Osteoblast (primary cell): ENCODE results near the gene TNRC18. TPM values are rescaled to one million over a fixed set of nuclear protein-coding genes. Genes with fewer than 3 reads are reported as not detected.
"Not testable (repeated sequence)": the region's sequence is repeated elsewhere in the genome, so short reads cannot be mapped to it uniquely, and the experiment has no call there.

Experiments used
- DNase-seq: peaks from one replicate; pipeline ENCODE4 v3.0.0; 2011; ENCODE audit warnings: low spot score, mixed read lengths; ENCODE audit not compliant: insufficient read length; ENCODE audit errors: missing footprints
- H2AFZ ChIP-seq: 2 replicates; pipeline ENCODE4 v1.6.0; 2011; ENCODE audit warnings: mild to moderate bottlenecking, low read length
- H3K27ac ChIP-seq: 2 replicates; pipeline ENCODE4 v1.5.1; 2011; ENCODE audit warnings: mild to moderate bottlenecking, low read depth, low read length, moderate library complexity
- H3K27me3 ChIP-seq: 2 replicates; pipeline ENCODE4 v1.6.0; 2012; ENCODE audit warnings: mild to moderate bottlenecking, control low read depth, inconsistent platforms, low read length, moderate library complexity; ENCODE audit not compliant: insufficient read depth
- H3K36me3 ChIP-seq: 2 replicates; pipeline ENCODE4 v1.5.1; 2011; ENCODE audit warnings: mild to moderate bottlenecking, low read length, control low read depth, moderate library complexity; ENCODE audit not compliant: insufficient read depth
- H3K4me1 ChIP-seq: 2 replicates; pipeline ENCODE4 v1.5.1; 2011; ENCODE audit warnings: mild to moderate bottlenecking, low read length, control low read depth, moderate library complexity; ENCODE audit not compliant: insufficient read depth
- H3K4me2 ChIP-seq: 2 replicates; pipeline ENCODE4 v1.6.0; 2011; ENCODE audit warnings: mild to moderate bottlenecking, low read length; ENCODE audit not compliant: insufficient read depth
- H3K4me3 ChIP-seq: fragments of 200-600 bp; sonication (generic); 3 replicates; pipeline ENCODE4 v1.5.1; 2012; ENCODE audit warnings: mild to moderate bottlenecking, low read length, inconsistent platforms; ENCODE audit not compliant: insufficient read depth
- H3K79me2 ChIP-seq: 2 replicates; pipeline ENCODE4 v1.6.0; 2012; ENCODE audit warnings: mild to moderate bottlenecking, low read length, control low read depth, inconsistent platforms; ENCODE audit not compliant: insufficient read depth
- H3K9me3 ChIP-seq: 2 replicates; pipeline ENCODE4 v1.5.1; 2011; ENCODE audit warnings: low read depth, low read length, control low read depth
- H4K20me1 ChIP-seq: 2 replicates; pipeline ENCODE4 v1.6.0; 2012; ENCODE audit warnings: mild to moderate bottlenecking, low read length, control low read depth; ENCODE audit not compliant: insufficient read depth
- CTCF ChIP-seq: IDR thresholded peaks from 2 replicates; pipeline ENCODE4 v1.5.1; 2011; ENCODE audit warnings: mild to moderate bottlenecking, low read depth, low read length, moderate library complexity; ENCODE audit errors: extremely low read depth
- total RNA-seq: library from RNA; depleted of rRNA; stranded (reverse); fragments of >200 nt; gene quantifications from 2 replicates; pipeline ENCODE4 v1.2.3, GENCODE V29; 2012

TNRC18 gene
- total RNA-seq, 1 donor, result 83.6 TPM

- Histone ChIP-seq H2AFZ (no peak overlapping the region), H3K79me2 (no peaks in the 10 kb centered on the region), H3K27me3 (no peaks in the 10 kb centered on the region), H3K4me2 (no peak overlapping the region), H3K4me1 (no peaks in the 10 kb centered on the region), H3K27ac (no peak overlapping the region), H3K9me3 (peaks cover 2% of the 10 kb centered on the region), H3K4me3 (no peak overlapping the region), H3K36me3 (no peaks in the 10 kb centered on the region), H4K20me1 (no peaks in the 10 kb centered on the region)
- TF ChIP-seq CTCF, result no peak
- peak; percentile 82 for DNase-seq
These were observed 129.3 kb downstream of the TNRC18 start for GRCh38 chr7:5294169-5294987.

GRCh38 chr7:5291711-5292335, 131.8 kb downstream of the TNRC18 start:
- H3K27ac ChIP-seq, H3K36me3 ChIP-seq, H3K9me3 ChIP-seq, H2AFZ ChIP-seq, H4K20me1 ChIP-seq, H3K79me2 ChIP-seq, H3K4me3 ChIP-seq, H3K4me2 ChIP-seq, H3K4me1 ChIP-seq, H3K27me3 ChIP-seq: not testable (repeated sequence)
- peak; percentile 41 for DNase-seq

GRCh38 chr7:5291301-5291700, 132.3 kb downstream of the TNRC18 start:
- H3K4me1 ChIP-seq, result no peaks in the 10 kb centered on the region
- no peak for TF ChIP-seq CTCF
- DNase-seq, result peak; percentile 48

GRCh38 chr7:5289355-5289754, 134.3 kb downstream of the TNRC18 start:
- Histone ChIP-seq H3K4me2 (no peak overlapping the region), H3K79me2 (no peaks in the 10 kb centered on the region), H3K4me1 (no peaks in the 10 kb centered on the region), H3K4me3 (no peak overlapping the region), H3K36me3 (no peaks in the 10 kb centered on the region), H3K27ac (no peak overlapping the region), H3K27me3 (peaks cover 3% of the 10 kb centered on the region), H2AFZ (no peak overlapping the region), H4K20me1 (no peaks in the 10 kb centered on the region), H3K9me3 (peaks cover 1% of the 10 kb centered on the region)
- no peak for TF ChIP-seq CTCF
- DNase-seq, result peak; percentile 37

More at GRCh38 chr7:5291301-5291700, 132.3 kb downstream of the TNRC18 start:
- Histone ChIP-seq H3K9me3 (peaks cover 2% of the 10 kb centered on the region), H3K27ac (no peak overlapping the region), H2AFZ (no peak overlapping the region), H3K4me2 (no peak overlapping the region), H3K79me2 (no peaks in the 10 kb centered on the region), H3K27me3 (no peaks in the 10 kb centered on the region), H4K20me1 (no peaks in the 10 kb centered on the region), H3K36me3 (no peaks in the 10 kb centered on the region), H3K4me3 (no peak overlapping the region)

- H3K4me2 ChIP-seq, H3K4me1 ChIP-seq, H3K27ac ChIP-seq, H3K9me3 ChIP-seq, H2AFZ ChIP-seq, H4K20me1 ChIP-seq, H3K36me3 ChIP-seq, H3K27me3 ChIP-seq, H3K79me2 ChIP-seq, H3K4me3 ChIP-seq: not testable (repeated sequence)
- DNase-seq, result peak; percentile 48
These were observed 135.1 kb downstream of the TNRC18 start for GRCh38 chr7:5288560-5288959.
